ENCODE data around the gene TMEM92. TPM values are rescaled to one million over a fixed set of nuclear protein-coding genes. Genes with fewer than 3 reads are reported as not detected.
"Not testable (repeated sequence)": the region's sequence is repeated elsewhere in the genome, so short reads cannot be mapped to it uniquely, and the experiment has no call there.

The TMEM92 gene
- total RNA-seq, 2 donors from 2014 or later = 34.3 to 35.8 TPM

DNA sequence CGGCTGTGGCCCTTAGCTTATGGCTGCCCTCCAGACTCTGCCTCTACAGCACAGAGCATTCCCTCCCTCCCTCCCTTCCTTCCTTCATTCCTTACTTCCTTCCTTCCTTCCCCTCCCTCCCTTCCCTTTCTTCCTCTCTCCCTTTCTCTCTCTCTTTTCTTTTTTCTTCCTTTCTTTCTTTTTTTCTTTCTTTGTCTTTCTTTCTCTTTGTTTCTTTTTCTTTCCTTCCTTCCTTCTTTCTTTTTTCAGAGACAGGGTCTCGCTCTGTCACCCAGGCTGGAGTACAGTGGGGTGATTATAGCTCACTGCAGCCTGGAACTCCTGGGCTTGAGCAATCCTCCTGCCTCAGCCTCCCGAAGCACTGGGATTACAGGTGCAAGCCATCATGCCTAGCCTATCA lies 11.7 kb downstream of the TMEM92 start:
- H3K36me3 Mint-ChIP-seq (ENCODE audit: low read depth) = peaks cover 19% of the 10 kb centered on the region
- TF ChIP-seq, protein P1, sequence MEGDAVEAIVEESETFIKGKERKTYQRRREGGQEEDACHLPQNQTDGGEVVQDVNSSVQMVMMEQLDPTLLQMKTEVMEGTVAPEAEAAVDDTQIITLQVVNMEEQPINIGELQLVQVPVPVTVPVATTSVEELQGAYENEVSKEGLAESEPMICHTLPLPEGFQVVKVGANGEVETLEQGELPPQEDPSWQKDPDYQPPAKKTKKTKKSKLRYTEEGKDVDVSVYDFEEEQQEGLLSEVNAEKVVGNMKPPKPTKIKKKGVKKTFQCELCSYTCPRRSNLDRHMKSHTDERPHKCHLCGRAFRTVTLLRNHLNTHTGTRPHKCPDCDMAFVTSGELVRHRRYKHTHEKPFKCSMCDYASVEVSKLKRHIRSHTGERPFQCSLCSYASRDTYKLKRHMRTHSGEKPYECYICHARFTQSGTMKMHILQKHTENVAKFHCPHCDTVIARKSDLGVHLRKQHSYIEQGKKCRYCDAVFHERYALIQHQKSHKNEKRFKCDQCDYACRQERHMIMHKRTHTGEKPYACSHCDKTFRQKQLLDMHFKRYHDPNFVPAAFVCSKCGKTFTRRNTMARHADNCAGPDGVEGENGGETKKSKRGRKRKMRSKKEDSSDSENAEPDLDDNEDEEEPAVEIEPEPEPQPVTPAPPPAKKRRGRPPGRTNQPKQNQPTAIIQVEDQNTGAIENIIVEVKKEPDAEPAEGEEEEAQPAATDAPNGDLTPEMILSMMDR (conservative IDR thresholded peaks at IDR 0.05) = no peak
- Histone ChIP-seq H3K9me3 (ENCODE audit: control insufficient read depth, low read length) (no peaks in the 10 kb centered on the region), H3K4me1 (ENCODE audit: control insufficient read depth, insufficient read depth, low read length) (no peaks in the 10 kb centered on the region), H3K4me3 (ENCODE audit: low read length) (no peak overlapping the region), H3K27me3 (ENCODE audit: control insufficient read depth, insufficient read depth, low read length, poor library complexity, severe bottlenecking) (no peaks in the 10 kb centered on the region), H3K36me3 (ENCODE audit: control insufficient read depth, insufficient read depth, low read length) (no peaks in the 10 kb centered on the region), H3K9ac (ENCODE audit: extremely low read depth, low read length, poor library complexity, severe bottlenecking) (no peak overlapping the region), H3K27ac (ENCODE audit: low read depth, low read length) (no peak overlapping the region)
- DNase-seq = no peak
- H3K9me3 Mint-ChIP-seq = peaks cover 11% of the 10 kb centered on the region
- peaks cover 3% of the 10 kb centered on the region for H3K27me3 Mint-ChIP-seq (ENCODE audit: insufficient read depth)
- 94% methylated on average over 3 of the region's 3 CpGs for WGBS, 2 experiments (ENCODE audit: insufficient coverage in 1 of 2, insufficient read length in 1 of 2)
- no peak overlapping the region for H3K27ac Mint-ChIP-seq
- no peak overlapping the region for H3K4me3 Mint-ChIP-seq
- H3K4me1 Mint-ChIP-seq = peaks cover 32% of the 10 kb centered on the region

DNA sequence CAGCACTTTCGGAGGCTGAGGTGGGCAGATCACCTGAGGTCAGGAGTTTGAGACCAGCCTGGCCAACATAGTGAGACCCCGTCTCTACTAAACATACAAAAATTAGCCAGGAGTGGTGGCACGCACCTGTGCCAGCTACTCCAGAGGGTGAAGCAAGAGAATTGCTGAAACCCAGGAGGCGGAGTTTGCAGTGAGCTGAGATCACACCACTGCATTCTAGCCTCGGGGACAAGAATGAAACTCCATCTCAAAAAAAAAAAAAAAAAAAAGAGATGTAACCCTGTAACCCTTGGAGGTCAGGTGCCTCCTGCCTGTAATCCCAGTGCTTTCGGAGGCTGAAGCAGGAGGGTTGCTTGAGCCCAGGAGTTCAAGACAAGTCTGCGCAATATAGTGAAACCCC lies 13.0 kb downstream of the TMEM92 start:
- not testable (repeated sequence) for H3K4me3 ChIP-seq (ENCODE audit: low read length); H3K4me3 Mint-ChIP-seq; H3K9me3 ChIP-seq (ENCODE audit: control insufficient read depth, low read length); H3K9ac ChIP-seq (ENCODE audit: extremely low read depth, low read length, poor library complexity, severe bottlenecking); H3K27ac Mint-ChIP-seq; H3K27me3 Mint-ChIP-seq (ENCODE audit: insufficient read depth); H3K27ac ChIP-seq (ENCODE audit: low read depth, low read length); H3K27me3 ChIP-seq (ENCODE audit: control insufficient read depth, insufficient read depth, low read length, poor library complexity, severe bottlenecking); DNase-seq; H3K36me3 ChIP-seq (ENCODE audit: control insufficient read depth, insufficient read depth, low read length); H3K4me1 ChIP-seq (ENCODE audit: control insufficient read depth, insufficient read depth, low read length)
- Mint-ChIP-seq H3K4me1 (peaks cover 32% of the 10 kb centered on the region), H3K36me3 (ENCODE audit: low read depth) (peaks cover 12% of the 10 kb centered on the region), H3K9me3 (peaks cover 11% of the 10 kb centered on the region)
- 87 to 95% methylated on average over 4 to 7 of the region's 7 CpGs for WGBS, 2 experiments (ENCODE audit: insufficient coverage in 1 of 2, insufficient read length in 1 of 2)

DNA sequence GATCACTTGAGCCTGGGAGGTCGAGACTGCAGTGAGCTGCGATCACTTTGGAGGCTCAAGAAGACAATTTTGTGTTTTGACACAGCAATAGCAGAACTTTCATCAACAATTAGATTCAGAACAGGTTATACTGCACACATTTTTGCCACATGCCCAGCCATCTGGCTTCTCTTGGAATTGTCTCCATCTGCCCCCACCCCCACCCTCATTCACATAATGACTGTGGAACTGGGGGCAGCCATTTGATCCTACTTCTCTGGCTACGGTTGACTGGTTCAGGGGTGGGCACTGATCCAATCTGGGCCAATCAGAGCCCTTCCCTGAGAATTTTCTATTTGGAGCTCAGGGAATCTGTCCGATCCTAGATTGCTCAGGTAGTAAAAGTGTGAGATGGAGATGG lies 14.0 kb downstream of the TMEM92 start:
- H3K9me3 Mint-ChIP-seq = peaks cover 6% of the 10 kb centered on the region
- TF ChIP-seq, protein P1 (conservative IDR thresholded peaks at IDR 0.05) = no peak
- Histone ChIP-seq H3K4me1 (ENCODE audit: control insufficient read depth, insufficient read depth, low read length) (no peaks in the 10 kb centered on the region), H3K4me3 (ENCODE audit: low read length) (no peak overlapping the region), H3K27me3 (ENCODE audit: control insufficient read depth, insufficient read depth, low read length, poor library complexity, severe bottlenecking) (no peaks in the 10 kb centered on the region), H3K27ac (ENCODE audit: low read depth, low read length) (no peak overlapping the region), H3K9me3 (ENCODE audit: control insufficient read depth, low read length) (no peaks in the 10 kb centered on the region), H3K9ac (ENCODE audit: extremely low read depth, low read length, poor library complexity, severe bottlenecking) (no peak overlapping the region), H3K36me3 (ENCODE audit: control insufficient read depth, insufficient read depth, low read length) (no peaks in the 10 kb centered on the region)
- no peak overlapping the region for H3K4me3 Mint-ChIP-seq
- H3K4me1 Mint-ChIP-seq = peaks cover 30% of the 10 kb centered on the region
- peaks cover 6% of the 10 kb centered on the region for H3K36me3 Mint-ChIP-seq (ENCODE audit: low read depth)
- H3K27me3 Mint-ChIP-seq (ENCODE audit: insufficient read depth) = peaks cover 3% of the 10 kb centered on the region
- DNase-seq = no peak
- no peak overlapping the region for H3K27ac Mint-ChIP-seq
- WGBS, 2 experiments (ENCODE audit: insufficient coverage in 1 of 2, insufficient read length in 1 of 2) = 90 to 93% methylated on average over 3 to 4 of the region's 4 CpGs

DNA sequence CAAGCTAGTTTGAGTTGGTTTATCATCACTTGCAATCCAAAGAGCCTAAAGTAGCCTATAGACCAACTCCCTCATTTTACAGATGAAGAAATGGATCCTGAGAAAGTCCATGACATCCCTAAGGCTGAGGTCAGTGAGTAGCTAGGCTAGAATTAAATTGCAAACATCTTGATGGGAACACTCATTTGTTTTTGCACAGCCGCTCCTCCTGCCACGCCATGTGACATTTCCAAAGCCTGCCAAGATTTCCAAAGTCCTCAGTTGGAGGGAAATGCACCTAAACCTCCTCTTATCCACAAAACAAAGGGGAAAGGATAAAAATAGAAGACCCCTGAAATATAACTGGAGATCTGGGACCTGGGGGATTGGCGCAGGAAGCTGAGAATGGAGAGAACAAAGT lies 15.0 kb downstream of the TMEM92 start:
- H3K4me1 ChIP-seq (ENCODE audit: control insufficient read depth, insufficient read depth, low read length) = no peaks in the 10 kb centered on the region
- H3K9ac ChIP-seq (ENCODE audit: extremely low read depth, low read length, poor library complexity, severe bottlenecking) = no peak overlapping the region
- H3K27ac ChIP-seq (ENCODE audit: low read depth, low read length) = no peak overlapping the region
- Mint-ChIP-seq H3K4me3 (no peak overlapping the region), H3K9me3 (no peaks in the 10 kb centered on the region), H3K27me3 (ENCODE audit: insufficient read depth) (peaks cover 3% of the 10 kb centered on the region), H3K36me3 (ENCODE audit: low read depth) (no peaks in the 10 kb centered on the region), H3K27ac (no peak overlapping the region), H3K4me1 (peaks cover 21% of the 10 kb centered on the region)
- H3K36me3 ChIP-seq (ENCODE audit: control insufficient read depth, insufficient read depth, low read length) = no peaks in the 10 kb centered on the region
- WGBS, 2 experiments (ENCODE audit: insufficient coverage in 1 of 2, insufficient read length in 1 of 2) = 96 to 100% methylated on average over 1 to 3 of the region's 3 CpGs
- no peak for DNase-seq
- TF ChIP-seq, protein P1 (conservative IDR thresholded peaks at IDR 0.05) = no peak
- H3K27me3 ChIP-seq (ENCODE audit: control insufficient read depth, insufficient read depth, low read length, poor library complexity, severe bottlenecking) = no peaks in the 10 kb centered on the region
- H3K4me3 ChIP-seq (ENCODE audit: low read length) = no peak overlapping the region
- H3K9me3 ChIP-seq (ENCODE audit: control insufficient read depth, low read length) = no peaks in the 10 kb centered on the region
